H9 (cell line): ENCODE measurements around the gene ZSCAN2. TPM values are rescaled to one million over a fixed set of nuclear protein-coding genes. Genes with fewer than 3 reads are reported as not detected.

Experiments
- DNase-seq: peaks from one replicate; pipeline ENCODE4 v3.0.0-alpha.2; 2017
- H2AFZ ChIP-seq: one replicate; pipeline ENCODE4 v1.6.1; 2013; ENCODE audit warnings: mild to moderate bottlenecking, low read length, control low read depth, moderate library complexity
- H2AK5ac ChIP-seq: 2 replicates; pipeline ENCODE4 v1.6.1; 2013; ENCODE audit warnings: low read length, control low read depth, mixed read lengths; ENCODE audit not compliant: insufficient read length
- H2BK120ac ChIP-seq: one replicate; pipeline ENCODE4 v1.6.1; 2013; ENCODE audit warnings: low read depth, mild to moderate bottlenecking, low read length, control low read depth, inconsistent platforms; ENCODE audit not compliant: poor library complexity, severe bottlenecking
- H2BK12ac ChIP-seq: 2 replicates; pipeline ENCODE4 v1.6.1; 2013; ENCODE audit warnings: low read length, control low read depth, mixed read lengths, low read depth; ENCODE audit not compliant: insufficient read length
- H2BK15ac ChIP-seq: 2 replicates; pipeline ENCODE4 v1.6.1; 2013; ENCODE audit warnings: low read depth, low read length, control low read depth
- H2BK20ac ChIP-seq: one replicate; pipeline ENCODE4 v1.6.1; 2013; ENCODE audit warnings: low read depth, mild to moderate bottlenecking, low read length, control low read depth, inconsistent platforms; ENCODE audit not compliant: poor library complexity, severe bottlenecking
- H2BK5ac ChIP-seq: 2 replicates; pipeline ENCODE4 v1.6.1; 2013; ENCODE audit warnings: low read length, control low read depth, mixed read lengths; ENCODE audit not compliant: insufficient read length
- H3K14ac ChIP-seq: 2 replicates; pipeline ENCODE4 v1.6.1; 2013; ENCODE audit warnings: low read length, control low read depth; ENCODE audit not compliant: insufficient read depth
- H3K18ac ChIP-seq: 2 replicates; pipeline ENCODE4 v1.6.1; 2013; ENCODE audit warnings: low read depth, mild to moderate bottlenecking, mixed read lengths, low read length, control low read depth; ENCODE audit not compliant: insufficient read length
- H3K23ac ChIP-seq: 2 replicates; pipeline ENCODE4 v1.6.1; 2013; ENCODE audit warnings: low read length, control low read depth, mixed read lengths, low read depth; ENCODE audit not compliant: insufficient read length
- H3K23me2 ChIP-seq: 2 replicates; pipeline ENCODE4 v1.6.1; 2013; ENCODE audit warnings: low read depth, mild to moderate bottlenecking, mixed read lengths, low read length, control low read depth; ENCODE audit not compliant: insufficient read length, poor library complexity, severe bottlenecking
- H3K27ac ChIP-seq: 2 replicates; pipeline ENCODE4 v1.5.1; 2013; ENCODE audit warnings: low read length, control low read depth, mixed read lengths, low read depth; ENCODE audit not compliant: insufficient read length
- H3K27me3 ChIP-seq: 2 replicates; pipeline ENCODE4 v1.6.1; 2013; ENCODE audit warnings: low read length, control low read depth, inconsistent platforms; ENCODE audit not compliant: insufficient read depth
- H3K4ac ChIP-seq: 2 replicates; pipeline ENCODE4 v1.6.1; 2013; ENCODE audit warnings: low read depth, mild to moderate bottlenecking, control low read depth, inconsistent platforms, low read length, moderate library complexity
- H3K4me1 ChIP-seq: 2 replicates; pipeline ENCODE4 v1.6.1; 2013; ENCODE audit warnings: low read length, control low read depth, inconsistent platforms; ENCODE audit not compliant: insufficient read depth
- H3K4me2 ChIP-seq: 2 replicates; pipeline ENCODE4 v1.6.1; 2013; ENCODE audit warnings: low read length, control low read depth, mixed read lengths; ENCODE audit not compliant: insufficient read length, insufficient read depth
- H3K56ac ChIP-seq: 2 replicates; pipeline ENCODE4 v1.6.1; 2013; ENCODE audit warnings: low read depth, mild to moderate bottlenecking, mixed read lengths, low read length, control low read depth; ENCODE audit not compliant: insufficient read length
- H3K79me1 ChIP-seq: 2 replicates; pipeline ENCODE4 v1.6.1; 2013; ENCODE audit warnings: low read depth, mild to moderate bottlenecking, moderate library complexity, low read length, control low read depth, inconsistent platforms; ENCODE audit not compliant: insufficient read depth, poor library complexity, severe bottlenecking
- H3K79me2 ChIP-seq: 2 replicates; pipeline ENCODE4 v1.6.1; 2013; ENCODE audit warnings: low read length, control low read depth, inconsistent platforms; ENCODE audit not compliant: insufficient read depth
- H3K9ac ChIP-seq: 2 replicates; pipeline ENCODE4 v1.6.1; 2013; ENCODE audit warnings: low read length, control low read depth, mixed read lengths; ENCODE audit not compliant: insufficient read length; ENCODE audit errors: extremely low read depth
- H3K9me3 ChIP-seq: one replicate; pipeline ENCODE4 v1.6.1; 2013; ENCODE audit warnings: low read depth, low read length, inconsistent platforms; ENCODE audit not compliant: control insufficient read depth
- H3T11ph ChIP-seq: one replicate; pipeline ENCODE4 v1.6.1; 2013; ENCODE audit warnings: mild to moderate bottlenecking, low read length, control low read depth, inconsistent platforms
- H4K20me1 ChIP-seq: one replicate; pipeline ENCODE4 v1.6.1; 2013; ENCODE audit not compliant: control insufficient read depth, insufficient read length, insufficient read depth
- H4K5ac ChIP-seq: 2 replicates; pipeline ENCODE4 v1.6.1; 2013; ENCODE audit warnings: low read depth, mild to moderate bottlenecking, mixed read lengths, low read length, control low read depth; ENCODE audit not compliant: insufficient read length
- H4K8ac ChIP-seq: replicated peaks from 2 replicates; pipeline ENCODE4 v1.6.1; 2013; ENCODE audit warnings: low read length, control low read depth, mixed read lengths, low read depth; ENCODE audit not compliant: insufficient read length
- H4K91ac ChIP-seq: 2 replicates; pipeline ENCODE4 v1.6.1; 2013; ENCODE audit warnings: low read depth, mild to moderate bottlenecking, moderate library complexity, mixed read lengths, low read length, control low read depth; ENCODE audit not compliant: insufficient read length
- H3K27ac Mint-ChIP-seq, 3 experiments: 2 replicates in 2 of 3; 3 replicates in 1 of 3; pipeline ENCODE4 v1.8.0; 2020 to 2021; ENCODE audit warnings: mixed read lengths in 3 of 3, mild to moderate bottlenecking in 1 of 3, moderate library complexity in 1 of 3
- H3K27me3 Mint-ChIP-seq: 2 replicates; pipeline ENCODE4 v1.8.0; 2021; ENCODE audit warnings: low read depth, mild to moderate bottlenecking, moderate library complexity, mixed read lengths
- H3K36me3 Mint-ChIP-seq, 3 experiments: 2 replicates in 2 of 3; 3 replicates in 1 of 3; pipeline ENCODE4 v1.8.0; 2020 to 2021; ENCODE audit warnings: low read depth in 3 of 3, mixed read lengths in 3 of 3; ENCODE audit not compliant: insufficient read depth in 1 of 3
- H3K4me1 Mint-ChIP-seq, 2 experiments: 2 replicates each; pipeline ENCODE4 v1.8.0; 2020; ENCODE audit warnings: mixed read lengths in 2 of 2
- H3K4me3 Mint-ChIP-seq, 2 experiments: 2 replicates in 1 of 2; 3 replicates in 1 of 2; pipeline ENCODE4 v1.8.0; 2020 to 2021; ENCODE audit warnings: mild to moderate bottlenecking in 2 of 2, mixed read lengths in 2 of 2, moderate library complexity in 1 of 2
- H3K9me3 Mint-ChIP-seq, 2 experiments: 2 replicates in 1 of 2; 3 replicates in 1 of 2; pipeline ENCODE4 v1.8.0; 2020; ENCODE audit warnings: mild to moderate bottlenecking in 2 of 2, mixed read lengths in 2 of 2, moderate library complexity in 1 of 2
- CTCF ChIP-seq: fragments of 200-600 bp; sonication (generic); conservative IDR thresholded peaks from 3 replicates; pipeline ENCODE4 v1.8.0; 2021; ENCODE audit warnings: antibody characterized with exemption, mild to moderate bottlenecking
- WGBS: extraction: QIAGEN DNeasy Blood & Tissue Kit; methylation state at CpG from one replicate; pipeline ENCODE4 v1.1.7; 2013; ENCODE audit warnings: missing lambda C conversion rate, low lambda C conversion rate, mixed read lengths; ENCODE audit not compliant: insufficient read length; ENCODE audit errors: extremely low coverage; 5-methylcytosine and 5-hydroxymethylcytosine counted together
- total RNA-seq: library from RNA; stranded (reverse); gene quantifications from 2 replicates; pipeline ENCODE4 v1.2.1, GENCODE V29; 2021

The ZSCAN2 gene
- total RNA-seq, 1 experiment from 2014 or later: 28.4 TPM

GRCh38 chr15:84611631-84612030 is 10.8 kb downstream of the ZSCAN2 start:
- Histone ChIP-seq H3K9ac (no peak overlapping the region), H3K4me1 (peaks cover 4% of the 10 kb centered on the region; the same call in 1 of the 2 replicates), H4K91ac (no peak overlapping the region), H3K56ac (no peak overlapping the region), H3K23ac (no peak overlapping the region), H3K14ac (no peak overlapping the region), H3T11ph (no peak overlapping the region), H2BK20ac (no peak overlapping the region), H3K79me2 (peaks cover 37% of the 10 kb centered on the region; the same call in 1 of the 2 replicates), H2AFZ (no peak overlapping the region), H3K23me2 (no peaks in the 10 kb centered on the region), H3K18ac (no peak overlapping the region), H4K20me1 (no peaks in the 10 kb centered on the region), H2BK5ac (no peak overlapping the region), H3K27me3 (no peaks in the 10 kb centered on the region), H2BK12ac (no peak overlapping the region), H4K5ac (no peak overlapping the region), H3K27ac (no peak overlapping the region), H2BK15ac (no peak overlapping the region), H3K4me2 (no peak overlapping the region), H4K8ac (no peak overlapping the region), H3K9me3 (no peaks in the 10 kb centered on the region), H3K79me1 (peaks cover 2% of the 10 kb centered on the region), H2BK120ac (no peak overlapping the region), H3K4ac (no peak overlapping the region), H2AK5ac (no peak overlapping the region)
- Mint-ChIP-seq H3K4me3 (no peak overlapping the region), H3K36me3 (peaks cover 26 to 67% (median 56%) of the 10 kb centered on the region in 3 experiments), H3K9me3 (peaks cover 0 to 6% of the 10 kb centered on the region in 2 experiments; a peak in 3 of 5 replicates), H3K27me3 (peaks cover 14% of the 10 kb centered on the region), H3K27ac (no peak overlapping the region; a peak in 1 of 7 replicates), H3K4me1 (peaks cover 21 to 40% of the 10 kb centered on the region in 2 experiments)
- no peak for DNase-seq
- WGBS: no CpG with 5 or more reads among the region's 7 CpGs
- TF ChIP-seq CTCF: no peak
